Naive B cell (primary cell): ENCODE results near the gene DPP7. TPM values are rescaled to one million over a fixed set of nuclear protein-coding genes. Genes with fewer than 3 reads are reported as not detected.
A peak's percentile ranks its signal among the peaks of the same experiment; 100 is the strongest.
"Not testable (repeated sequence)": the region's sequence is repeated elsewhere in the genome, so short reads cannot be mapped to it uniquely, and the experiment has no call there.

Experiments used
- ATAC-seq, 2 donors: fragments of 150-1000 bp; cut with Tn5 transposase; 2 replicates each; pipeline ENCODE4 v1.10.0; 2021; ENCODE audit warnings: low read depth in 2 of 2, mild to moderate bottlenecking in 2 of 2, moderate library complexity in 2 of 2
- DNase-seq: peaks from one replicate; pipeline ENCODE4 v3.0.0; 2022
- H3K27ac Mint-ChIP-seq, 6 donors: one replicate each; pipeline ENCODE4 v1.8.0; 2020 to 2022; ENCODE audit warnings: mild to moderate bottlenecking in 6 of 6, mixed read lengths in 6 of 6, moderate library complexity in 5 of 6, inconsistent platforms in 2 of 6
- H3K27me3 Mint-ChIP-seq, 3 donors: one replicate each; pipeline ENCODE4 v1.8.0; 2021 to 2022; ENCODE audit warnings: mixed read lengths in 3 of 3, mild to moderate bottlenecking in 1 of 3
- H3K36me3 Mint-ChIP-seq, 2 donors: one replicate each; pipeline ENCODE4 v1.8.0; 2020 to 2022; ENCODE audit warnings: mixed read lengths in 2 of 2, inconsistent platforms in 1 of 2, mild to moderate bottlenecking in 1 of 2
- H3K4me1 Mint-ChIP-seq, 3 donors: one replicate each; pipeline ENCODE4 v1.8.0; 2020 to 2022; ENCODE audit warnings: mixed read lengths in 3 of 3, inconsistent platforms in 1 of 3, mild to moderate bottlenecking in 1 of 3, moderate library complexity in 1 of 3
- H3K4me3 Mint-ChIP-seq, 8 donors: one replicate each; pipeline ENCODE4 v1.8.0; 2020 to 2022; ENCODE audit warnings: mild to moderate bottlenecking in 8 of 8, mixed read lengths in 8 of 8, moderate library complexity in 8 of 8, inconsistent platforms in 2 of 8
- H3K9me3 Mint-ChIP-seq, 7 donors: one replicate each; pipeline ENCODE4 v1.8.0; 2020 to 2022; ENCODE audit warnings: mixed read lengths in 7 of 7, mild to moderate bottlenecking in 5 of 7, inconsistent platforms in 2 of 7, moderate library complexity in 1 of 7
- polyA plus RNA-seq, 6 donors: library from polyadenylated mRNA; unstranded; fragments of 300-500 nt; fragmentation: Illumina TruSeq; gene quantifications; one replicate each; pipeline ENCODE4 v1.2.3, GENCODE V29; 2021; ENCODE audit warnings: low read depth in 6 of 6

The DPP7 gene
- polyA plus RNA-seq, 6 donors from 2014 or later = 71.5 to 142 (median 102) TPM

DNA sequence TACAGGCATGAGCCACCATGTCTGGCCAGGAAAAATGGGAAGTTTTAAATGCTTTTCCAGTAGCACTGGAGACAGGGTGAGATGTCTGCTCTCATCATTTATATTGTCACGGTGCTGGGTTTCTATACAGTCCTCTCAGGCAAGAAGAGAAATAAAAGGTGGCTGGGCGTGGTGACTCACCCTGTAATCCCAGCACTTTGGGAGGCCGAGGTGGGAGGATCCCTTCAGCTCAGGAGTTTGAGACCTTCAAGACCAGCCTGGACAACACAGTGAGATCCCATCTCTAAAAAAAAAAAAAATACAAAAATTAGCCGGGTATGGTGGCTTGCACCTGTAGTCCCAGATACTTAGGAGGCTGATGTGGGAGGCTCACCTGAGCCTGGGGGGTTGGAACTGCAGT lies 19.7 kb upstream of the DPP7 start:
- Mint-ChIP-seq H3K9me3 (peaks cover 0 to 2% (median 0%) of the 10 kb centered on the region in 7 donors), H3K4me1 (peaks cover 10 to 17% (median 15%) of the 10 kb centered on the region in 3 donors), H3K27me3 (peaks cover 18 to 39% (median 28%) of the 10 kb centered on the region in 3 donors), H3K36me3 (no peaks in the 10 kb centered on the region), H3K27ac (no peak overlapping the region), H3K4me3 (no peak overlapping the region)
- DNase-seq (no peak), ATAC-seq (no peak)

DNA sequence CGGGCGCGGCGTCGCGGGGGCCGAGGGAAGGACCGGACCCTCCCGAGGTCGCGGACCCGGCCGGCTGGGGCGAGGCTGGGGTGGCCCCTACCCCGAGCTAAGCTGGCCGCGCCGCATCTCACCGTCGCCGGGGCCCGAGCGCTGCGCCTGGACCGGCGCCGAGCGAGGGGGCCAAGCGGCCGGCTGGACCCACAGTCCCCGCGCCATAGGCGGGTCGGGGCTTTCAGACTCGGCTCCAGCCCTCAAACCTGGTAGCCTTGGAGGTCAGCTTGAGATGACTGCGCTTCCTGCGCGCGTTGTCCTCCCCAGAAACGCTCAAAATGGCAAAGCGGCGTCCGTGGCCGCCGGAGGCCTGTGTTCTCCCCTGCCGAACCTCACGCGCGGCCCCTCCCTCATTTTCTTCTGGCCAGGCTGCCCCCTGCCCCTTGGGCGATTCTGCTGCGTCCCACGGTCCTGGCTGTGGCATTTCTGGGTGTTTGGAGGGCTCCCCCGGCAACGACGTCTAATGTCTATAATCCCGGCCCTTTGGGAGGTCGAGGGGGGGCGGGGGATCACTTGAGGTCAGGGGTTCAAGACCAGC lies 15.7 kb upstream of the DPP7 start:
- H3K27ac Mint-ChIP-seq = peak overlapping the region in 4 of 6 donors; percentile 56 to 93 (median 71)
- DNase-seq = no peak
- peaks cover 0 to 2% (median 0%) of the 10 kb centered on the region in 7 donors for H3K9me3 Mint-ChIP-seq
- peak overlapping the region; percentile 71 to 94 (median 82) for H3K4me3 Mint-ChIP-seq
- H3K27me3 Mint-ChIP-seq = peaks cover 0 to 7% (median 4%) of the 10 kb centered on the region in 3 donors
- H3K36me3 Mint-ChIP-seq = no peaks in the 10 kb centered on the region
- no peak for ATAC-seq
- peaks cover 27 to 38% (median 31%) of the 10 kb centered on the region in 3 donors for H3K4me1 Mint-ChIP-seq

DNA sequence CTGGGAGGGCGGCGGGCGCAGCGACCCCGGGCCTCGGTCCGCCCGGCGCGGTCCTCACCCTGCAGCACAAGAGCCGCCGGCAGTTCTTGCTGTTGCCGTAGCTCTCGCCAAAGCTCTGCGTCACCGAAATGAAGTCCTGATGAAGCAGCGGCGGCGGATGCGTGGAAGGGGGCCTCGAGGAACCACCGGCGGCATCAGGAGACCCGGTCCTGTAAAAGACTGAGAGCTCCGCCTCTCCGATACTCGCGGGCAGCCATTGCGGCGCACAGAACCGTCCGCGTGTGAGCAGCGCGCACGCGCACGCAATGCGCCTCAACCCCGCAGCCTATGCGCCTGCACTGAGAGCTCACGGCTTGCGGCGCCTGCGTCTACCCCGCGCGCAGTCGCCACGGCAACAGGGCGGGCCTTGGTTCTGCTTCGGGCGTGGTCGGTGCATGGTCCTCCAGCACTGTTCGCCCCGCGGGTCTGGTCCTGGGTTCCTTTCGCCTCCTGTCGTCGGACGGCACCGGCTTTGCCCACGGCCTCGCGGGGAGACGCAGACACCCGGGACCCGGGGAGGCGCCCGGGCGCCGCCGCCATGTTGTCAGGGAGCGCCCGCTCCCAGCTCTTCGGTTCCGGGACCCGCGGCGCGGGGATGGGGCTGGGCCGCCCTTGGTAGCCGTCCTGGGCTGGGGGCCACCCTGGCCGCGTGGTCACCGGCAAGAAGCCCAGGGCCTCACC lies 15.1 kb upstream of the DPP7 start:
- Mint-ChIP-seq H3K4me1 (peaks cover 27 to 38% (median 31%) of the 10 kb centered on the region in 3 donors), H3K27ac (peak overlapping the region; percentile 36 to 99 (median 87)), H3K9me3 (peaks cover 0 to 2% (median 0%) of the 10 kb centered on the region in 7 donors), H3K27me3 (peaks cover 0 to 4% (median 2%) of the 10 kb centered on the region in 3 donors), H3K36me3 (no peaks in the 10 kb centered on the region), H3K4me3 (peak overlapping the region; percentile 85 to 99 (median 93))
- DNase-seq = peak; percentile 91
- ATAC-seq = peak; percentile 93 to 94

DNA sequence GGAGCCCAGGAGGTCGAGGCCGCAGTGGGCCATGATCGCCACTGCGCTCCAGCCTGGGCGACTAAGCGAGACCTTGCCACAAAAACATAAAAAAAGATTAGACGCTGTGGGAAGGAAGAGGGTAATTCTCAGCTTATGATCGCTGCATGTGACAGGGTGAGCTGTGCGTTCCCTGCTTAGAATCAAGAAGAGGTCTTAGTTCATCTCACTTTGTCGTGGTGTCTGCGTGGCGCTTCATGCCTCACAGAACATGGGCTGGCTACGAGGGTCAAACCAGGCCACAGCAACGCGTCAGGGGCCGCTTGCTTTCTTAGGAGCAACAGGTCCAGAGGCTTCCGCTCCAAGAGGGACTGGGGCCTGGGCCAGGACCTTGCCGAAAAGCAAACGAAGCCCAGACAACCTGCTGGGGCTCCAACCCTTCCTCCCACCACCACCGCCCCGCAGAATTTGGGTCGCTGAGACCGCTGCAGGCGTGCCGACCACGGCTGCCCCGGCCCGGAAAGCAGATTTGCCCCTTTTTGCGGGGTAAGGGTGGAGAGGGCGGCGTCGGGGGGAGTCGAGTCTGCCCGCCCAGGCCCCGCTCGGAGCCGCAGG lies 14.4 kb upstream of the DPP7 start:
- H3K9me3 Mint-ChIP-seq = peaks cover 0 to 2% (median 0%) of the 10 kb centered on the region in 7 donors
- peaks cover 0 to 4% (median 0%) of the 10 kb centered on the region in 3 donors for H3K27me3 Mint-ChIP-seq
- peak overlapping the region; percentile 85 to 99 (median 93) for H3K4me3 Mint-ChIP-seq
- peak in 1 of 2 donors; percentile 3 for ATAC-seq
- peak overlapping the region; percentile 91 to 100 (median 98) for H3K27ac Mint-ChIP-seq
- H3K36me3 Mint-ChIP-seq = no peaks in the 10 kb centered on the region
- H3K4me1 Mint-ChIP-seq = peaks cover 27 to 38% (median 31%) of the 10 kb centered on the region in 3 donors
- DNase-seq = no peak

DNA sequence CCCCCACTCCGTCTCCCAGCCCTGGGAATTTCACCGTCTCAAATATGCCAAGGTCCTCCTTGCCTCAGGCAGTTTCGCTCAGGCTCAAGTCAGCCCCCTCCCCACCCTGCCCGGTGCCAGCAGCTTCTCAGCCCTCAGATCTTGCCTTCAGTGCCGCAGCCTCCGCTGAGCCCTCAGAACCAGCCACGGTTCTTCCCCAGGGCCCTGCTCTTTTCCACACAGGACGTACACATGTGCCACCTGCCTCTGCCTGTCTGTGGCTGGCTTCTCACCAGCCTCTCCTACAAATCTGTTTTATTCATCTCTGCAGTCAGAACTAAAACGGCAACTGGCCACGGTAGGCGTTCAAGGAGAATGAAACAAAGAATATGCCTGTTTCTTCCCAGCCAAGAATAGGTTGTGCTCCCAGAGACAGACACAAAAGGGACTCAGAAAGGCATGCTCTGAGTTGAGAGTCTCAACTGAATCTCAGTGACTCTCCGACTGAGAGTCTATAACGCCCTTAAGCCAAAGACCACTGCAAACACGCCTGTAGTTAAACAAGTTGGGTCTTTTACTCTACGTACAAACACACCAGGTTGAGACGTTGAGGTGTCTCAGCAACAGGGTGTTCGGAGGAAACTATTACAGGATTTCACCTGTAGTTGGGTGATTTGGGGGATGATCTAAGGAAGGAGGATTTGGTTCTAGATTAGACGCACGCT lies 13.8 kb upstream of the DPP7 start:
- Mint-ChIP-seq H3K36me3 (no peaks in the 10 kb centered on the region), H3K27ac (peak overlapping the region; percentile 91 to 100 (median 98)), H3K4me1 (peaks cover 30 to 44% (median 36%) of the 10 kb centered on the region in 3 donors), H3K27me3 (peaks cover 0 to 4% (median 0%) of the 10 kb centered on the region in 3 donors), H3K4me3 (peak overlapping the region; percentile 85 to 99 (median 93)), H3K9me3 (peaks cover 0 to 2% (median 0%) of the 10 kb centered on the region in 7 donors)
- DNase-seq = no peak
- no peak for ATAC-seq

DNA sequence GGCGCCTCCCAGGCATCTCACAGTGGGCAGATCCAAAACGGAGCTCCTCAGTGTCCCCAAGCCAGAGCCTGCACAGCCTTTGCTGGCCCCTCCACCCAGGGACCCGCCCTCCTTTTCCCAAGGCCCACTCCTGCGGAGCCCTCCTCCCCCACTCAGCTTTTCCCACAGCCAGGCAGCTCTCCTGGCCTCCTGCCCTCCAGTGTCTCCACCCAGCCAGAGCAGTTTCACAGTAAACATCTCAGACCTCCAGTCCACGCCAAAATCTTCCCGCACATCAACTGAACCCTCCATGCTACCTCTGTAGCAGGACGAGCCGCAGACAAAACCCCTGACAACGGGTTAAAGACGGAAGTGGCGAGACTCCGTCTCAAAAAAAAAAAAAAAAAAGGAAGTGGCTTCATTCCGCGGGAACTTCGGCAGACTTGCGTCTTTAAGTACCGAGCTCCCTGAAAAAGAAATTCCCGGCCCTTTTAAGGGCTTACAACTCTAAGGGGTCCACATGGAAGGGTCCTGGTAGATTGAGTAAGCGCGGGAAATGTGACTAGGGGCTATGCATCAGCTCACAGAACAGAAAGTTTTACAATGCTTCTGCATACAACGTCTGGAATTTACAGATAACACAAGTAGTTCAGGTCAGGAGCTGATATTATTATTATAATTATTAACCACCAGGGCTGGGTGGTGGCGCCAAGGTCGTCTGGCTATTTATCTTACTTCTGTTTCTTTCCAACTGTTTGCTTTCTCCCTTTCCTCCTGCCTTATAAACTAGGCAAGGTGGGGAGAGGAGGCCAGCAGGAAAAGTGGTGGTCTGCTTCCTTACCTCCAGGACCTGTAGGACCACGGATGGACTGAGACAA lies 13.0 kb upstream of the DPP7 start:
- peaks cover 0 to 2% (median 0%) of the 10 kb centered on the region in 7 donors for H3K9me3 Mint-ChIP-seq
- peak overlapping the region; percentile 97 to 100 (median 98) for H3K27ac Mint-ChIP-seq
- ATAC-seq = peak; percentile 17 to 20
- H3K4me1 Mint-ChIP-seq = peaks cover 34 to 52% (median 42%) of the 10 kb centered on the region in 3 donors
- peak; percentile 66 for DNase-seq
- no peaks in the 10 kb centered on the region for H3K27me3 Mint-ChIP-seq
- peak overlapping the region; percentile 85 to 99 (median 93) for H3K4me3 Mint-ChIP-seq
- H3K36me3 Mint-ChIP-seq = no peaks in the 10 kb centered on the region

DNA sequence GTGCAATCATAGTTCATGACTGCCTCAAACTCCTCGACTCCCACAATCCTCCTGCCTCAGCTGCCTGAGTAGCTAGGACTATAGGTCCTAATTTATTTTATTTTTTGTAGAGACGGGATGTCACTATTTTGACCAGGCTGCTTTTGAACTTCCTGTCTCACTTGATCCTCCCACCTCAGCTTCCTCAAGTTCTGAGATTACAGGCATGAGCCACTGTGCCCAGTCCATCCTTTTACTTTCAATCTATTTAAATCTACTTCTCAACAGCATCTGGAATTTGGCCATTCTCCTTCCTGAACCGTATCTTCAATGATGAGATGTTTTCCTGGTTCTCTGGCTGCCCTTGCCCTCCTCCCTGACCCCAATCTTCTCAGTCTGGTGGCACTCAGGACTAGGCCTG lies 12.3 kb upstream of the DPP7 start:
- DNase-seq (no peak), ATAC-seq (no peak)
- H3K4me3 Mint-ChIP-seq = peak overlapping the region; percentile 85 to 99 (median 93)
- H3K36me3 Mint-ChIP-seq = no peaks in the 10 kb centered on the region
- H3K27me3 Mint-ChIP-seq = no peaks in the 10 kb centered on the region
- H3K27ac Mint-ChIP-seq = peak overlapping the region; percentile 97 to 100 (median 98)
- peaks cover 41 to 59% (median 49%) of the 10 kb centered on the region in 3 donors for H3K4me1 Mint-ChIP-seq
- peaks cover 0 to 2% (median 0%) of the 10 kb centered on the region in 7 donors for H3K9me3 Mint-ChIP-seq

DNA sequence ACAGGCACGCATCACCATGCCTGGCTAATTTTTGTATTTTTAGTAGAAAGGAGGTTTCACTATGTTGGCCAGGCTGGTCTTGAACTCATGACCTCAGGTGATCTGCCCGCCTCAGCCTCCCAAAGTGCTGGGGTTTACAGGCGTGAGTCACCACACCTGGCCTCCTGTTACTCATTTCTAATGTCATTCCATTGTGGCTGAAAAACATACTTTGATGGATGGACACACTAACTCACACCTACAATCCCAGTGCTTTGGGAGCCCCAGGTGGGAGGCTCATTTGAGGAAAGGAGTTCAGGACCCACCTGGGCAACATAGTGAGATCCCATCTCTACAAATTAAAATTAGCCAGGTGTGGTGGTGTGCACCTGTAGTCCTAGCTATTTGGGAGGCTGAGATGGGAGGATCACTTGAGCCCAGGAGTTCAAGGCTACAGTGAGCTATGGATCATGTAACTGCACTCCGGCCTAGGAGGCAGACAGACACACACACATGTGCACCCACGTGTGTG lies 9.5 kb upstream of the DPP7 start:
- not testable (repeated sequence) for H3K27me3 Mint-ChIP-seq, ATAC-seq, H3K9me3 Mint-ChIP-seq, H3K36me3 Mint-ChIP-seq, DNase-seq
- peak overlapping the region in 2 of 6 donors; percentile 38 to 95 for H3K27ac Mint-ChIP-seq
- H3K4me1 Mint-ChIP-seq = peaks cover 46 to 64% (median 49%) of the 10 kb centered on the region in 3 donors
- H3K4me3 Mint-ChIP-seq = peak overlapping the region in 4 of 8 donors; percentile 35 to 69 (median 42)

DNA sequence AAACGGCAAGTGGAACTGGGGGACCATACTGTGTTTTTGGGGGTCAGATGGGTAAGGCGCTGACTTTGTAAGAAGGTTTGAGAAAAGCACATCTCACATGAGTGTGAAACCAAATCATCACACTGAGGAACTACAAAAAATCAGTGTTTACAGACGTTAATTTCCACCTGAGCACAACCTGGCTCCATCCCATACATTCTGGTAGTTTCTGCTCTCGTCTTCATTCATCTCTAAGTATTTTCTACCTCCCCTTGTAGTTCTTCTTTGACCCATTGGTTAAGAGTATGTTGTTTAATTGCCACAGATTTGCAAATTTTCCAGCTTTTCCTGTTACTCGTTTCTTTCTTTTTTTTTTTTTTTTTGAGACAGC lies 8.9 kb upstream of the DPP7 start:
- no peak for ATAC-seq
- H3K9me3 Mint-ChIP-seq = no peaks in the 10 kb centered on the region
- no peaks in the 10 kb centered on the region for H3K27me3 Mint-ChIP-seq
- H3K4me1 Mint-ChIP-seq = peaks cover 43 to 62% (median 45%) of the 10 kb centered on the region in 3 donors
- DNase-seq = no peak
- H3K27ac Mint-ChIP-seq = peak overlapping the region in 5 of 6 donors; percentile 24 to 98 (median 85)
- H3K36me3 Mint-ChIP-seq = no peaks in the 10 kb centered on the region
- H3K4me3 Mint-ChIP-seq = peak overlapping the region in 3 of 8 donors; percentile 39 to 51 (median 39)

DNA sequence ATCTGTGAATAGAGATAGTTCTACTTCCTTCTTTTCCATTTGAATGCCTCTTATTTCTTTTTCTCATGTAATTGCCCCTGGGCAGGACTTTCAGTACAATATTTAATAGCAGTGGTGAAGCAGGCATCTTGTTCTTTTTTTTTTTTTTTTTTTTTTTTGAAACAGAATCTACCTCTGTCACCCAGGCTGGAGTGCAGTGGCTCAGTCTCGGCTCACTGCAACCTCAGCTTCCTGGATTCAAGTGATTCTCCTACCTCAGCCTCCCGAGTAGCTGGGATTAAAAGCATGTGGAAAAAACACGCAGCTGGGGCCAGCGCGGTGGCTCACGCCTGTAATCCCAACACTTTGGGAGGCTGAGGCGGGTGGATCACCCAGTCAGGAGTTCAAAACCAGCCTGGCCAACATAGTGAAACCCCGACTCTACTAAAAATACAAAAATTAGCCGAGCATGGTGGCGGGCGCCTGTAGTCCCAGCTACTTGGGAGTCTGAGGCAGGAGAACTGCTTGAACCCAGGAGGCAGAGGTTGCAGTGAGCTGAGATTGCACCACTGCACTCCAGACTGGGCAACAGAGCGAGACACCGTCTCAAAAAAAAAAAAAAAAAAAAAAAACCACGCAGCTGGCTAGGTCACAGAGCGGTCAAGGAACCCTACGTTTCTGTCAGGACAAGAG lies 8.4 kb upstream of the DPP7 start:
- H3K4me1 Mint-ChIP-seq = peaks cover 38 to 57% (median 40%) of the 10 kb centered on the region in 3 donors
- ATAC-seq (peak; percentile 37 to 42), DNase-seq (peak; percentile 28)
- peak overlapping the region; percentile 35 to 87 (median 75) for H3K4me3 Mint-ChIP-seq
- H3K27me3 Mint-ChIP-seq, H3K36me3 Mint-ChIP-seq, H3K9me3 Mint-ChIP-seq: not testable (repeated sequence)
- H3K27ac Mint-ChIP-seq = peak overlapping the region; percentile 95 to 99 (median 98)

DNA sequence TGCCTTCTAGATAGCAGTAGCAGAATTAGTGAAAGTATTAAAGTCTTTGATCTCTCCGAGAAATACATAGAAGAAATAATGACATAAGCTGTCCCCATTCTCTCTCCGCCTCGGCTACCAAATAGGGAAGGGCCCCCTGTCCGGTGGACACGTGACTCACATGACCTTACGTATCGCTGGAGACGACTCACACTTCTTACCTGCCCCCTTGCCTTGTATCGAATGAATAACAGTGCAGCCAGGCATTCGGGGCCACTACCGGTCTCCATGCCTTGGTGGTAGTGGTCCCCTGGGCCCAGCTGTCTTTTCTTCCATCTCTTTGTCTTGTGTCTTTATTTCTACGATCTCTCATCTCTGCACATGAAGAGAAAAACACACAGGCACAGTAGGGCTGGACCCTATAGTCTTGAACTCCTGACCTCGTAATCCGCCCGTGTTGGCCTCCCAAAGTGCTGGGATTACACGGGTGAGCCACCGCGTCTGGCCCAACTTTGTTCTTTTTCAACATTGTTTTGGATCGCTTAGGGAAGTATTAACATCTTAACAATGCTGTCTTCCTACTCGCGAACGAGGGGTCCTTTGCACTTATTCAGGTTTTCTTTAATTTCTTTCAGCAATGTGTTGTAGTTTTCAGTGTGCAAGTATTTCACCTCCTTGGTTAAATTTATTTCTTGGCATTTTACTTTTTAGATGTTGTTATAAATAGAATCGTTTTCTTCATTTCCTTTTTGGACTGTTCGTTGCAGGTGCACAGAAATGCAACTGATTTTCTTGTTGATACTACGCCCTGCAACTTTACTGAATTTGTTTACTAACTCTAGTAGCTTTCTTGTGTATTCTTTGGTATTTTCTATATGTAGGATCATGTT lies 7.6 kb upstream of the DPP7 start:
- not testable (repeated sequence) for H3K9me3 Mint-ChIP-seq, H3K27me3 Mint-ChIP-seq, H3K36me3 Mint-ChIP-seq, DNase-seq
- ATAC-seq = peak; percentile 53
- H3K4me1 Mint-ChIP-seq = peaks cover 30 to 50% (median 34%) of the 10 kb centered on the region in 3 donors
- peak overlapping the region; percentile 35 to 87 (median 76) for H3K4me3 Mint-ChIP-seq
- H3K27ac Mint-ChIP-seq = peak overlapping the region; percentile 95 to 99 (median 98)
